ENCODE data around the gene TEX54. TPM values are rescaled to one million over a fixed set of nuclear protein-coding genes. Genes with fewer than 3 reads are reported as not detected.

Gene TEX54
- total and polyA plus RNA-seq, 2 of the 13 experiments (the other 11 are each of a cell fraction or from before 2014, with no cell fraction given): not detected

GRCh38 chr11:62787005-62787759 lies 45.5 kb downstream of the TEX54 start, which contains the start of gene TMEM179B (continued):
- TF ChIP-seq GFI1 (CRISPR knock-in tag; IDR thresholded peaks at IDR 0.05; ENCODE audit: borderline replicate concordance): no peak; the same call in 1 of the 2 replicates
- peak; percentile 95 for TF ChIP-seq TAF1 (CRISPR knock-in tag; IDR thresholded peaks at IDR 0.05)
- TF ChIP-seq ZNF572 (CRISPR knock-in tag; IDR thresholded peaks at IDR 0.05): no peak; the same call in 1 of the 2 replicates
- TF ChIP-seq STAG1 (CRISPR knock-in tag; IDR thresholded peaks at IDR 0.05): peak; percentile 57
- peak; percentile 75 for TF ChIP-seq ETV6 (CRISPR knock-in tag; conservative IDR thresholded peaks at IDR 0.05)
- peak; percentile 72; the same call in 1 of the 2 replicates for TF ChIP-seq ZNF614 (CRISPR knock-in tag; IDR thresholded peaks at IDR 0.05; ENCODE audit: borderline replicate concordance)
- TF ChIP-seq ZNF12 (CRISPR knock-in tag; IDR thresholded peaks at IDR 0.05): no peak; the same call in 1 of the 2 replicates
- no peak for TF ChIP-seq ZNF441 (CRISPR knock-in tag; IDR thresholded peaks at IDR 0.05; ENCODE audit: borderline replicate concordance)
- no peak for TF ChIP-seq RNF2 (conservative IDR thresholded peaks at IDR 0.05; ENCODE audit: low read depth)
- peak; percentile 97; the same call in 1 of the 2 replicates for TF ChIP-seq ZSCAN21 (CRISPR knock-in tag; IDR thresholded peaks at IDR 0.05; ENCODE audit: borderline replicate concordance)
- no peak for TF ChIP-seq STAT6 (CRISPR knock-in tag; IDR thresholded peaks at IDR 0.05; ENCODE audit: borderline replicate concordance)
- peak; percentile 89 for TF ChIP-seq ZNF274 (CRISPR knock-in tag; IDR thresholded peaks at IDR 0.05)
- TF ChIP-seq ZNF646 (CRISPR knock-in tag; IDR thresholded peaks at IDR 0.05): peak; percentile 58; the same call in 1 of the 2 replicates
- peak; percentile 82 for TF ChIP-seq MXD4 (CRISPR knock-in tag; IDR thresholded peaks at IDR 0.05)
- no peak for TF ChIP-seq TERF1 (CRISPR knock-in tag; IDR thresholded peaks at IDR 0.05)
- TF ChIP-seq MED1 (CRISPR knock-in tag; IDR thresholded peaks at IDR 0.05): peak; percentile 82
- peak; percentile 90; the same call in 1 of the 2 replicates for TF ChIP-seq ZBTB44 (CRISPR knock-in tag; IDR thresholded peaks at IDR 0.05)
- TF ChIP-seq ZFP1 (CRISPR knock-in tag; IDR thresholded peaks at IDR 0.05): peak; percentile 47; the same call in 1 of the 2 replicates
